D721Med (cell line): ENCODE results near the gene CFAP69.
"Not testable (repeated sequence)": the region's sequence is repeated elsewhere in the genome, so short reads cannot be mapped to it uniquely, and the experiment has no call there.

Experiments used
- DNase-seq: peaks from one replicate; pipeline ENCODE4 v3.0.0; 2011; ENCODE audit warnings: low spot score; ENCODE audit not compliant: insufficient read length
- FAIRE-seq: peaks from 2 replicates; lab custom pipeline; 2011; peaks lifted over from hg19 to GRCh38; lab: Jason Lieb, UNC
- TF ChIP-seq, protein P1 (sequence below): IDR thresholded peaks from 2 replicates; pipeline ENCODE4 v1.5.1; 2012; ENCODE audit warnings: mild to moderate bottlenecking, control low read depth; ENCODE audit not compliant: insufficient read depth; ENCODE audit errors: missing control alignments

Gene CFAP69

DNA sequence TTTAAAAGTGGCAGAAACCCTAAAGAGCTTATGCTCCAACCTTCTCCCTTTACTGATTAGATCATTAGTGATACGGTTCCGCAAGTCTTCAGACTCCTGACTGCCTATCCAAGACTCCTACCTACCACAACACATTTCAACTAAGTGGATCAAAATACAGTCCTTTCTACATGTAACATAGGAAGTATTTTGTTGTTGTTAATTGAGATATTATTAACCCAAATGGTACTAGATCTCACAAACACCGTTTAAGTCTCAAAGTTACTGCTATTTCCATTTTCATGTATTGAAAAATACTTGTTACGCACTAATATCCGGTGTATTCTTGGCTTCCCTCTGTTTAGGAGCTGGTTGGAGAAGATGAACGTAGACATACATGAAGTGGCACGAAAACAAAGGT is 75.0 kb downstream of the CFAP69 start:
- DNase-seq (no peak), FAIRE-seq (no peak)
- TF ChIP-seq, protein P1, sequence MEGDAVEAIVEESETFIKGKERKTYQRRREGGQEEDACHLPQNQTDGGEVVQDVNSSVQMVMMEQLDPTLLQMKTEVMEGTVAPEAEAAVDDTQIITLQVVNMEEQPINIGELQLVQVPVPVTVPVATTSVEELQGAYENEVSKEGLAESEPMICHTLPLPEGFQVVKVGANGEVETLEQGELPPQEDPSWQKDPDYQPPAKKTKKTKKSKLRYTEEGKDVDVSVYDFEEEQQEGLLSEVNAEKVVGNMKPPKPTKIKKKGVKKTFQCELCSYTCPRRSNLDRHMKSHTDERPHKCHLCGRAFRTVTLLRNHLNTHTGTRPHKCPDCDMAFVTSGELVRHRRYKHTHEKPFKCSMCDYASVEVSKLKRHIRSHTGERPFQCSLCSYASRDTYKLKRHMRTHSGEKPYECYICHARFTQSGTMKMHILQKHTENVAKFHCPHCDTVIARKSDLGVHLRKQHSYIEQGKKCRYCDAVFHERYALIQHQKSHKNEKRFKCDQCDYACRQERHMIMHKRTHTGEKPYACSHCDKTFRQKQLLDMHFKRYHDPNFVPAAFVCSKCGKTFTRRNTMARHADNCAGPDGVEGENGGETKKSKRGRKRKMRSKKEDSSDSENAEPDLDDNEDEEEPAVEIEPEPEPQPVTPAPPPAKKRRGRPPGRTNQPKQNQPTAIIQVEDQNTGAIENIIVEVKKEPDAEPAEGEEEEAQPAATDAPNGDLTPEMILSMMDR, result no peak

DNA sequence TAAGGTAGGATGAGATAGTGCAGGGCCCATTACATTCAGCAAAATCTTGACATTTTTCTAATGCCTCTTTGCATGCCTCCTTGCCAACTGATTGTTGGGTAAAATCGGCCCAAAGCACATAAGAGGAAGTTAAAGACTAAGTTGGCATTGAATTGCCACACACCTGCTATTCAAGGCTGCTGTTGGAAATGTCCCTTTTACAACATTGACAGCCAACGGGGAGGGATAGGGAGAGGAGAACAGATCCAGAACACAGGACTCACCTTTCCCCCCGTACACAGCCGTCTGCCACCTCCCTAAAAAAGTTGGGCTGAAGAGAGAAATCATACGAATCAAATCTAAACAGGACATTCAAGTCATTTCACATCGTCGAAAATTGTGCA is 75.4 kb downstream of the CFAP69 start:
- no peak for FAIRE-seq
- DNase-seq, result no peak

DNA sequence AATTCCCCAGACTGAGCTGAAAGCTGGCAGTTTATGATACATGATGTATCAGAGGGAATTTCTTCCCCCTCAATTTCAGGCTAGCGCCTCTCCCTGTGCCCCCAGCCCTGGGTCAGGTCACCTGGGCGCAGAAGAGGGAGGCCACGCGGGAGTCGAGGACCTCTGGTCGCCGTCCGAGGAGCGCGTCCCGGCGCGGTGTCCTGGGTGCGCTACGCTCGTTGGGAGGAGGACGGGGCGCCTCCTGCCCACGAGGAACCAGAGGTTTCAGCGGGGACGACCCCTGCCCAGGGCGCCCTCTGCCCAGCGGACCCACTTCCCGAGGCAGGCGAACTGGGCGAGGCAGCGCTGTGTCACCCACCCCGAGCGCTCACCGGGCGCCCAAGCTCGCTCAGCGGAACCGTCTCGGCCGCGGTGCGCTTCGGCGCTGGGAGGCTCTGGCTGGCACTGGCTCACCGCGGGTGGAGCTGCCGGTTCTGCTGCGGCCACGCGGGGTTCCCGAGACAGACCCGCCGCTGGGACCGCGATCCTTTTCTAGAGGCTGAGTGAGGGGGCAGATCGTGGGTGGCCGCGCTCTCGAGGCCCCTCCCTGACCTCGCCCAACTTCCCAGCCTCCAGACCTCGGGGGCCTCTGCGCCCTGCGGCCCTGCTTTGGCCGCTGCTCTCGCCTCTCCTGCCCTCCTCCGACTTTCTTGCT is 76.0 kb downstream of the CFAP69 start, which contains the start of gene FAM237B:
Gene FAM237B (minus strand): TSS at position 504 of the 694 bp plus-strand sequence. CDS start 1,556 bp downstream, outside the sequence.
- FAIRE-seq, result no peak
- DNase-seq, result no peak
- TF ChIP-seq, protein P1, result no peak

More for the DNA sequence above, 75.4 kb downstream of the CFAP69 start:
- TF ChIP-seq, protein P1, result no peak

DNA sequence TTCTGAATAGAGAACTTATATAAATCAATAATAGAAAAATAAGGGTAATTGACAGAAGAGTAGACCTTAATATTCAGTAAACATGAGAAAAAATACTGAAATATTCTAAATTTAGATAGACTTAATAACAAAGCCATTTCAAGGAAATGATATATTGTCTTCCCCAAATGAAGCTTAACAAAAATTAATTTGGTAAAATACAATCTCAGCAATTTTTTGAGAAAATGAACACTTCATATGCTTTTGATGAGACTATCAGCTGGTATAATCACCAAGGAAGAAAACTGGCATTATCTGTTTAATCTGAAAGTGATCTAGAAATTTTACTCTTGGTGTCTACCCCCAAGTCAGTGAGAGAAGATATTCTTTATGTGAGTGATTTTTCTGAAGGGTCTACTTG is 77.9 kb downstream of the CFAP69 start:
- DNase-seq (no peak), FAIRE-seq (no peak)
- TF ChIP-seq, protein P1, result no peak

DNA sequence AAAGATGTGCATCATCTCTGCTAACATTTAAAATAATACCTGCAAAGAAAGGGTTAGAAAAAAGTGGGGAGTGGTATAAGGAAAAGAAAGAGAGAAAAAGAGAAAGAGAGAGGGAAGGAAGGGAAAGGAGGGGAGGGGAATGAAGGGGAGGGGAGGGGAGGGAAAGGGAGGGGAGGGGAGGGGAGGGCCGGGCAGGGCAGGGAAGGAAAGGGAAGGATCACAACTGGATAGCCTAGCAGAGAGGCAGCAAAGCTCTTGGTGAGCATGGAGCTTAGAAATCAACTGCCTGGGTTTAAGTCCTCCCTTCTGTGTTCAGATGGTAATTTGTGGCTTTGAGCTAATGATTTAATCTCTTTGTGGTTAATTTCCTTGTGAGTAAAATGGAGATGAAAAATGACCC is 81.5 kb downstream of the CFAP69 start:
- DNase-seq (peak; percentile 36), FAIRE-seq (peak; percentile 93)
- TF ChIP-seq, protein P1, result no peak

DNA sequence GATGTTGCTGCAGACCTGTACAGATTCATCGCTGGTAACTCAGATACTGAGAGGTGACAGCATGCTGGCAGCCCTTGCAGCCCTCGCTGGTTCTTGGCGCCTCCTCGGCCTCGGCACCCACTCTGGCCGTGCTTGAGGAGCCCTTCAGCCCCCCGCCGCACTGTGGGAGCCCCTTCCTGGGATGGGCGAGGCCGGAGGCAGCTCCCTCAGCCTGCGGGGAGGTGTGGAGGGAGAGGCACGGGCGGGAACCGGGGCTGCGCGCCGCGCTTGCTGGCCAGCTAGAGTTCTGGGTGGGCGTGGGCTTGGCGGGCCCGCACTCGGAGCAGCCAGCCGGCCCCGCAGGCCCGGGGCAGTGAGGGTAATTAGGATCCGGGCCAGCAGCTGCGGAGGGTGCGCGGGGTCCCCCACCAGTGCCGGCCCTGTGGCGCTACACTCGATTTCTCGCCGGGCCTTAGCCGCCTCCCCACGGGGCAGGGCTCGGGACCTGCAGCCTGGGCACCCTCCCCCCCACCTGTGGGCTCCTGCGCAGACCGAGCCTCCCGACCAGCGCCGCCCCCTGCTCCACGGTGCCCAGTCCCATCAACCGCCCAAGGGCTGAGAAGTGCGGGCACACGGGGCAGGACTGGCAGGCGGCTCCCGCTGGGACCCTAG is 89.3 kb downstream of the CFAP69 start:
- no peak for DNase-seq
- FAIRE-seq, result no peak
- TF ChIP-seq, protein P1, result no peak

DNA sequence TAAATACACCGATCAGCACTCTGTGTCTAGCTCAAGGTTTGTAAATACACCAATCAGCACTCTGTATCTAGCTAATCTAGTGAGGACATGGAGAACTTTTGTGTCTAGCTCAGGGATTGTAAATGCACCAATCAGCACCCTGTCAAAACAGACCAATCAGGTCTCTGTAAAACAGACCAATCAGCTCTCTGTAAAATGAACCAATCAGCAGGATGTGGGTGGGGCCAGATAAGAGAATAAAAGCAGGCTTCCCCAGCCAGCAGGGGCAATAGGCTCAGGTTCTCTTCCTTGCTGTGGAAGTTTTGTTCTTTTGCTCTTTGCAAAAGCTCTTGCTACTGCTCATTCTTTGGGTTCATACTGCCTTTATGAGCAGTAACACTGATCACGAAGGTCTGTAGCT is 90.0 kb downstream of the CFAP69 start:
- not testable (repeated sequence) for DNase-seq, FAIRE-seq
